Activated CD4-positive, alpha-beta T cell treated with anti-CD3 and anti-CD28 coated beads for 24 hours (primary cell): Measurements from ENCODE around the gene SLC37A3.

Experiments used
- DNase-seq, 2 donors: peaks; one replicate each; pipeline ENCODE4 v3.0.0-alpha.2; 2020; ENCODE audit warnings: low read depth in 2 of 2

SLC37A3 gene

DNA sequence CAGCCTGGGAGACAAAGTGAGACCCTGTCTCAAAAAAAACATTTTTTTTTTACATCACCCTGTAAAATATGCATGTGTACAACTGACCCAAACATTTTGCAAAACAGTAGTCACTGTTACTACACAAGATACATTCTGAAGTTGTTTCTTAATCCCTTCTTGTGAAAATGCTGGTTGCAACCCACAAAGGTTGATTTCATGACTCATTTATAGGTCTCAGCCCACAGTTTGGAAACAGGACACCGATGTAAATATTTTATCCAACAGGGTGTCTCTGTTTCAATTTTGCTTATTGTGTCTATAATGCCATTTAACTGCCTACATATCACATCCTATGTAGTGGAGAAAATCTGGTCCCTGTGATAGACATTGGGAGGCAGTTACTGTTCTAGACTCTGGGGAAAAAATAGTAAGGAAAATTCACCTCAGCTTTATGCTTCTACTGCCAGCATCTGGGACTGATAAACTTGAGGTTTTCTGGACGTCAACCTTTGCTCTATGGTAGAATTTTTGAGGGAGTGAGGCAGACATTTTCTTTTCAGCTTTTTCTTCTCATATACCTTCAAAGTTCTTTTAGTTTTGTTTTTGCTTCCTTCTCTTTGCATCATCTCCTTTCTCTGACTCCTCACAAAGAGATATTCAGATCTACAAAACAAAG lies 4.0 kb upstream of the SLC37A3 start:
- no peak for DNase-seq

DNA sequence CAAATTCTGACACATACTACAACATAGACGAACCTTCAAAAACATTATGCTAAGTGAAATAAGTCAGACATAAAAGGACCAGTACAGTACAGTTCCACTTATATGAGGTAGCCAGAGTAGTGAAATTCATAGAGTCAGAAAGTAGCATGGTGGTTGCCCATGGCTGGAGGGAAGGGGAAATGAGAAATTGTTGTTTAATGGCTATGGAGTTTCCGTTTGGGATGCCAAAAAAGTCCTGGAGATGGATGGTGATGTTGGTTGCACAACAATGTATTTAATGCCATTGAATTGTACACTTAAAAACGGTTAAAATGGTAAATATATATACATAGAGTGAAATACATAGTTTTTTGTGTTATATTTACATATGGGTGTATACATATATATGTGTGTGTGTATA lies 2.1 kb upstream of the SLC37A3 start:
- no peak for DNase-seq

DNA sequence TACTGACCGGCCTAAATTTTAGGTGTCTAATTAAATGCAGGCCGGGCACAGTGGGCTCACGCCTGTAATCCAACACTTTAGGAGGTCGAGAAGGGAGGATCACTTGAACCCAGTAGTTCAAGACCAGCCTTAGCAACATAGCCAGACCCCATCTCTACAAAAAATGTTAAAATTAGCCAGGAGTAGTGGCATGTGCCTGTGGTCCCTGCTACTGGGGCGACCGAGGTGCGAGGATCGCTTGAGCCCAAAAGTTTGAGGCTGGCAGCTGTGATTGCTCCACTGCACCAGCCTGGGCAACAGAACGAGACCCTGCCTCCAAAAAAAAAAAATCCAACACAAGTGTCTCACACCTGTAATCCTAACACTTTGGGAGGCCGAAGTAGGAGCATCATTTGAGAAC lies 491 bp upstream of the SLC37A3 start:
- DNase-seq = no peak

DNA sequence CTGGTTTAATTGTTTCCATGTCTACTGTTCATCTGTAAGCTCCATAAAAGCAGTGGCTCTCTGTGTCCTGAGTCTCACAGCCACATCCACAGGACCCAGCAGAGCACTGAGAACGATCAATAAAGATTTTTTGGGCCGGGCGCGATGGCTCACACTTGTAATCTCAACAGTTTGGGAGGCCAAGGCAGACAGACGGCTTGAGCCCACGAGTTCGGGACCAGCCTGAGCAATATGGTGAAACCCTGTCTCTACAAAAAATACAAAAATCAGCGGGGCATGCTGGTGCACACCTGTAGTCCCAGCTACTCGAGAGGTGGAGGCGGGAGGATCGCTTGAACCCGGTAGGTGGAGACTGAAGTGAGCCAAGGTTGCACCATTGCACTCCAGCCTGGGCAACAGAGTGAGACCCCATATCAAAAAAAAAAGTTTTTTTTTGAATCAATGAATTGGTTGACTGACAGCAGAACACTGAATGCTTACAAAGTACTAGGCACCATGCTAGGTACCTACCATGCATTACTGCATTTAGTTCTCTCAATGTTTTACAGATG lies 4.5 kb downstream of the SLC37A3 start:
- DNase-seq = no peak

DNA sequence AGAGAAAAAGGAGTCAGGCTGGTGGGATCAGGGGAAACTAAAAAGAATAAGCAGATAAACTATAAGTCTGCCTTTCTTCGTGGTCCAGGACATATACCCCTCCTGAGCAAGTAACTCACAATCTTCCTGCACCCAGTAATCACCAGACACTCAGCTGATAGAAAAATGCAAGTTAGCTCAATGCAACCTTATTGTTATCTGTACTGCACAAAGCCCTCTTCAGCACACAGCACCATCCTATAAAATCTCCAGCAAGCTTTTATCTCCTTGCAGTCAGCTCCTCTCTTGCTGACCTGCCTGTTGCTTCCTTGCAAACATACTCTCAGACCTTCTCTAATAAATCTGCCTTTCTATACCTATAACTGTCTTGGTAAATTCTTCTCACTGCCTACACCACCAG lies 6.7 kb downstream of the SLC37A3 start:
- no peak for DNase-seq

DNA sequence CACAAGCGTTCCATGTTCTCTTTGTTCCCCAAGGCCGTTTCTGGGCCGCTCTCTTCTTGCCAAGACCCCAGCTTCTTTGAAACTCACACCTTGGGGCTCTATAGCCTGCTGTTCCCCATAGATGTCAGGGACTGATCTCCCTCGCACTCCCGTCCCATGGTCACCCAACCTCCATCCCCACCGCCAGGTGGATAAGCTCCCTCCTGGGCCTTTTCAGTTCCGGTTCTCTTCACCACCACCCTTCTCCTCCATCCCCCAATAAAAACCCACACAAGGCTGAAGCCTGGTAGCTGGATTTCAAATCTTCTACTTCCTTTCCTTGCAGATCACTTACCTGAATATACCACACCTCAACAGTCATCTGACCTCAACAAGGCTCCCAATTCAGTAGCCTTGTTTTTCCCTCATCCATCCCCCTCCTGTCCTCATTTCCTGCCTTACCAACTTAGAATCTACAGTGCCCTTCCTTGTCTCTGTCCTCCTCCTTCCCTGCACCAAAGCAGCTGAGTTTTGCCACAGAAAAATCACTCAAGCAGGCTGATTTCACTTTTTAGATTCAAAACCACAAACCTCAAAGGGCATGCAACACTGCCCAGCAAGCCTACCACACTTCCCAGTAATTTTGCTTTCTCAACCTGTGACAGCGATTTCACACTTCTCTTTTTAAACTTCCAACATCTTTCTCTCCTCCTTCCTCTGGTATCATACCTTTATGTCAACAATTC lies 7.7 kb downstream of the SLC37A3 start:
- DNase-seq = no peak

DNA sequence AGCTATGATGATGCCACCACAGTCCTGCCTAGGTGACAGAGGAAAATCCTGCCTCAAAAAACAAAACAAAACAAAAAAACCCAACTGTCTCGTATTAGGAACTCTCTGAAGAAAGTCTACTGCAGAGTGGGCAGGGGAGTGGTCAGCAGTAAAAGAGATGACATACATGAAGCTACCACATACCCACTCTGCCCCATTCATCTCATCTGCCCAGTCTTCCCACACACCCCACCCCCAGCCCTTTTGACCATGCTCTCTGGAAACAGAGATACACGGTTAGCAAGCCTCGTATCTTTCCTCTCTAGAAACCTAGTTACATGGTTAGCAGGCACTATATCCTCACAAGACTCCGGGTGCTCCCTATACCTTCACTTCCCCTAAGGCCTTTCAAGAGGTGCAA lies 8.3 kb downstream of the SLC37A3 start:
- DNase-seq = no peak

DNA sequence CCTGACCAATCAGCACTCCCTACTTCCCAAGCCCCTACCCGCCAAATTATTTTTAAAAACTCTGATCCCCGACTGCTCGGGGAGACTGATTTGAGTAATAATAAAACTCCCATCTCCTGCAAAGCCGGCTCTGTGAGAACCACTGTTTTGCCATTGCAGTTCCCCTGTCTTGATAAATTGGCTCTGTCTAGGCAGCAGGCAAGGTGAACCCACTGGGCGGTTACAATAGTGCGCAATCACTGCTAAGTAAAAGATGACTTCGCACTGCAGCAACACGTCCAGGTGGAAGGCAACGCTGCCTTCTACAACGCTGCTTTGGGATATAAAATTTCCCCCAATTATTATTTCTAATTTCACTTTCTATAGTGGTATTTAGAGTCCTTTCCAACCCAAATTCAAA lies 8.9 kb downstream of the SLC37A3 start:
- no peak for DNase-seq

DNA sequence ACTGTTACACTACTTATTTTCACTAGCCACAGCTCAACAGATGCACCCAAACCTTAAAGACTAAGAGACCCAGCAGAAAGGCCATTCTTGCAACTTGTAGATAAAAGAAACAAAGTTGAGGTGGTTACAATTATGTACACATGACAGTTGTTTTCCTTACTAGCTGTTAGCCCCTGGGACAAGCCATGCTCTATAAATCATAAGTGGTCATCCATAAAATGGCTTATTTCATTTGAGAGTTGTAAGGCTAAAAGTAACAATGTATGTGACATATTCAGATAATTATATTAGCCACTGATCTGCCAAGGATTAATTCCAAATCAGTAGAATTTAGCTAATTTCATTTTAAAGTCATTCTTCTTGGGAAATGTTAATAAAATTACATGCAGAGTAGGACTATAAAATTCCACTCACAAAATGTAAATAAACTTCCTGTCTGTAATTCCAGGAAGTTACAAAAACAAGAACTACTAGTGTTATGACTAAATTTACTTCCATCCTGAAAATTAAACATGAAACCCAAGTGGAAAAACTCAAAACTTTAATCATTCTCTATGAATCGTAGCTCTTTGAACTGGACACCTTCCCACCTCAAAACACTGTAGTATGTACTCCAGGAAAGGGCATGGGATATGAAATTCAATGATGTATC lies 13.3 kb downstream of the SLC37A3 start:
- no peak for DNase-seq

DNA sequence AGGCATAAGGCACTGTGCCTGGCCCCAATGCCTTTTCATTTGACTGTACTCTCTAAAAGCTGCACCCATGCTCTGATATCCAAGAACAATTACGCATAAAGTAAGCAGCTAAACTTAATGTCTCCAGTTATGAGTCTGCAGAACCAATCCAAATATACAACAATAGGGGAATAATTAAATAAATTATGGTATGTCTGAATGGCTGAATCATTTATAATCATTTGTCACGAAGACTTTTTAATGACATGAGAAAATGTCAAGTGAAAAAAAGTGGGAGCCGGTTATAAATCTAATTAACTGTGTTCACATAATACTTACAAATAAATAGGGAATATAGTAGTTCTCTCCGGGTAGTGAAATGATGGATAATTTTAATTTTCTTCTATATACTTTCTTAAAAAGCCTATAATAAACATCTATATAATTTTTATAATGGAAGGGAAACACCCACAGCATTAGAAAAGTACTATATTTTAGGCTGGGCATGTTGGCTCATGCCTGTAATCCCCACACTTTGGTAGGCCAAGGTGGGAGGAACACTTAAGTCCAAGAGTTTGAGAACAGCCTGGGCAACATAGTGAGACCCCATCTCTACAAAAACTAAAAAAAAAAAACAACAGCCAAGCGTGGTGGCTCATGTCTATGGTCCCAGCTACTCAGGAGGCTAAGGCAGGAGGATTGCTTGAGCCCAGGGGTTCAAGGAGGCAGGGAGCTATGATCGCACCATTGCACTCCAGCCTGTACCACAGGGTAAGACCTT lies 14.2 kb downstream of the SLC37A3 start:
- DNase-seq = no peak

DNA sequence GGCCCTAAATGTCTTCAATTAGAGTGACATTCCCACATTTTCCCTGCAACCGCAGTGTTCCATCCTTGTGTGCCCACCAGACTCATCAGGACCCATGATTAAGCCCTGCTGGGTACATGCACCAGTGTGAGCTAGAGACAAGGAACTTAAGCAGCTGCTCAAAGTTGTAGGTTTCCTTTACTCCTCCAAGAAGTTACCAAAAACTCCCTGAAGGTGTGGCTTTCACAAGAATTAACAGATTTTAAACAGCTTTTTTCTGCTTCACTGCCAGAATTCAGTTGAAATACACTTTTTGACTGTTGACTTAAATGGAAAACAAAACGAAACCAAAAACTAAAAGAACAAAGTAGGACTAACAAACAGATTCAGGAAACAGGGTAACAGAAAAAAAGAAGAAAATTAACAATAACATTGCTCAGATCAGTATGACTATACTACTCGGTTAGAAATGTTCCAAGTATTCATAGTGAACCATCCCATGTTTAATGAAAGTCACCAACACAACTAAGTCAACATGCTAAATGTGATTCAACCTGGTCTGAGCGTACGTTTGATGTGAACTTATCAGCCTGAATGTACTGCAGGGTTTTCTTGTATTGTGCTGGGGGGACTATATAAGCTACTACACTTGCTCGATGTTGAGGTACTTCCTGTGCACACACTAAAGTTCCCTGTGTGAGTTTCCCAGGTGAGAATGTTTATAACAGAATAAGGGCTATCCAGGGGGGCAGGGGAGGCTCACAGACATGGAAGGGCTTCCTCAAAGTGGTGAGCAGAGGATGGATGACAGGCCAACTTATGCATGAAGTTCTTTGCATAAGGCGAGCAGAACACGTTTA lies 22.2 kb downstream of the SLC37A3 start:
- DNase-seq = peak in 1 of 2 donors; percentile 22

DNA sequence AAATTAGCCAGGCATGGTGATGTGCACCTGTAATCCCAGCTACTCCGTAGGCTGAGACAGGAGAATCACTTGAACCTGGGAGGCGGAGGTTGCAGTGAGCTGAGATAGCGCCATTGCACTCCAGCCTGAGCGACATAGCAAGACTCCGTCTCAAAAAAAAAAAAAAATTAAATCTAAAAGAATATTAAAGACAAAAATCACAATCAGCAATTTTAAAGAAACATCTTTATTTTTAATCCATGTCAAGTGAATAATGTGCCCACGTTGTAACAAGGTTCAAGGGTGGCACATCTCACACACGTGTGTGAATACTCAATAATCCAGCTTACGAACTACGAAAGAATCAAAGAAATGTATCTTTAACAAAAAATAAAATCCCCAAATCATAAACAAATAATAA lies 23.0 kb downstream of the SLC37A3 start:
- no peak for DNase-seq

DNA sequence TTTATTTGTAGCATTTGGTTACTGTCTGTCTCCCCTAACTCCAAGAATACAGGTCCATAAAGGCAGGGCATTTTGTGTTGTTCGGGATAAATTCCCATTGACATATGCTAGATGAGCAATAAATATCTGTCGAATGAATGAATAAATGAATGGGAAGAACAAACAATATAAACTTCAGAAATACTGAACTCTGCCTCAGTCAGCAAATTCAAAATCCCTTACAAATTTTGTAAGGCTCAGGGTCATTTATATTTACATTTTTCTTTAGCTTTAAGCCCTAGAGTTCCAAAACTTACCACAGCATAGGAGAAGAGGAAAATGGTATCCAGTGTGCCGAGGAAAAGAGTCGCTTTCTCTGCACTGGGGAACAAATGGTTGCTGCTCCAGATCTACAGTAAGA lies 29.0 kb downstream of the SLC37A3 start:
- DNase-seq = no peak

DNA sequence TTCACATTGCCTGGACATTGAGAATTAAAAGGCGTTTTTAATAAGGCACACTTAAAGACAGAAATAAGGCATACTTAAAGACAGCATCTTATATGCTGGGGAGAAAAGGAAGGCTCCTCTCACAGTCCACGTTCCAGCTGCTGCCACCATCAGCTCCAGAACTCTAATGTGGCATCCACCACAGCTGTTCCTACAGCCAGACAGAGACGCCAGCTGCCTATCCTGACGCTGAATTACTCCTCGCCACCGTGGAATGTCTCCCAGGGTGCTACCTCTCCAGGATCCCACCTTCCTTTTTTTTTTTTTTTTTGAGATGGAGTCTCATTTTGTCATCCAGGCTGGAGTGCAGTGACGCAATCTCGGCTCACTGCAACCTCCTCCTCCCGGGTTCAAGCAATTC lies 30.8 kb downstream of the SLC37A3 start:
- DNase-seq = no peak

DNA sequence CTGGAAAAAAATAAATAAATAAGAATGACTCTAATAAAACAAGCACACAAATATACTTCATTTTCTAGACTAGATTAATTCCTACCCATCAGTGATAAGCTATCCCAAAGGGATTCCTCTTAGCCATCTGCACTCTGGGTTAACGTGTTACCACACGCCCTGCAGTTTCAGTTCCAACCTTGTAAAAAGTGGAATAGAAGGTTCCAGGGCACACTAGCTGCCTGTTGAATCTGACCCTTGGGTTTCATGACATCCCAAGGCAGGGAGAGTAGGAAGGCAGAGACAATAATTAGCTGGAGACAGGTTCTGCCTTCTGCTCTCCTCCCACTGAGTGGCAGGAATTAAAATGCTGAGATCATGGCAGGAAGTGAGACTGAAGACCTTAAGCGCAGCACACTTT lies 33.5 kb downstream of the SLC37A3 start:
- no peak for DNase-seq

DNA sequence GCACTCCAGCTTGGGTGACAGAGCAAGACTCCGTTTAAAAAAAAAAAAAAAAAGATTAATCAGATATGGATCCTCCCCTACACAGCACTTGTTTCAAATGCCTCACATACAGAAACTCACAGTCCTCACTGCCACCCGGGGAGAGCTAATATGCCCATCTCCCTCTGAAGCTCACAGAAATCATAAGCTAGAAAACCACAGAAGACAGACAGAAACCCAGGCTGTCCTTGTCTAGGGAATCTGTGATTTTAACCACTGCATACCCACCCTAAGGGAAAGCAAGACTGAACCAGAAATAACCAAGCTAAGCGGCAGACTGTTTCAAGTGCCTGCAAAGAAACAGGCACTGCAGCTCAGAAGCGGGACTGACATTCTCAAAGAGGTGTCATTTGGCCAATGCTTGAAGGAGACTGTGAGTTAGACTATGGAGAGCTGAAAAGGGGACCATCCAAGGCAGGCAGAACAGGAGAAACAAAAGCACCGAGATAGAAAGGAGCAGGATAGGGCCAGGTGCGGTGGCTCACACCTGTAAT lies 37.6 kb downstream of the SLC37A3 start:
- DNase-seq = no peak

DNA sequence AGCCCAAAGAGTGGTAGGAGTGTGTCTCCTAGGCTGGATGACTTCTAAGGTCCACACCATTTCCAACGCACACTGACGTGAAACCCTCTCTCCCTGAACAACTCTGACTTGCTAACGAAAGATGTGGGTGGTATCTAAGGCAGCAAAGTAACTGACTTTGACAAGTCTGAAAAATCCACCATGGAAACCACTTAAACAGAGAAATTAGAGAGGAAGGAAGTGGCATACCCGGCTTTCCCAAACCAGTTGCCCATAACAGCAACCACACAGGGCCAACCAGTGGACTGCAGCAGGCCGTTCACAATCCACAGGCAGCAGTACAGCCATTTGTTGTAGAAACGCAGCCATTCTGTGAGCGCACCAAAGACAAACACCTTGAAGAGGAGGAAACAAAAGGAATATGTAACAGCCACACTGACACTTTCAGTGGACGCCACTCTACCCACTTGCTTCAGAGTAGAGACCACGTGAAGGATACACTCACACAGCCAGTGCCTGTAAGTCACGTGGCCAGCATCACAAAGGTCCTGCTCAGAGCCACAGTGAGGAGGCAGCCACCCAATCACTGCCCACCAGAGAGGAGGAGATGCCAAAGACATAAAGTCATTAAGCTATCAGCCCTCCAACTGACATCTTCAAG lies 39.8 kb downstream of the SLC37A3 start:
- DNase-seq = no peak

DNA sequence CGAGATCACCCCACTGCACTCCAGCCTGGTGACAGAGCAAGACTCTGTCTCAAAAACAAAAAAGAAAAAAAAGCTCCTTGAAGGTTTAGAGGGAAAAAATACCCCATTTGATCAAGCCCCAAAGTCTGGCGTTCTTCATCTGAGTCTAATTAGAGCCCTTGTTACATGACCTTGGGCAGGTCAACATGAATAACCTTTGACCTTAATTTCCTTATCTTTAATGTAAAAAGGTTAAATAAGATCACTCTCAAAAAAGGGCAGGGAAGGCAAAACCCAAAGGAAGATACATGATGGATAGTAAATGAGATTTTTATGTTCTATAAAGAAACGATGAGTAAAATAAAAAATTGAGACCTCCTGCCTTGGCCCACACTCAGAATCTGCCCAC lies 40.3 kb downstream of the SLC37A3 start:
- DNase-seq = no peak

DNA sequence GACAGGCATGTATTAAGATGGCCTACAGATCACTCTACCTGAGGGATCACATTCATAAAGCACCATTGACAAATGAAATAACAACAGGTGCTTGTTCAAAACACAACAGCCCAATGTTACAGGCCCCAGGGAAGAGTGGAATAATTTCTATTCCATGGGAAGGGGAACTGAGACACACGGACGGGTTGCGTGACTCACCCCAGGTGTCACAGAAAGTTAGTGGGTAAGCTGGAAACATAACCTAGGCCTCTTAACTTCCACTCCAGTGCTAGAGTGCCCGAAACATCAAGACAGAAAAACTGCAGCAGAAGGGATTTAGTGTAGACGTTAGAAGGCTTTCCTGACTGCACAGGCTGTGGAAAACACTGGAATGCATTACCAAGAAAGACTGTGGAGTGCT lies 48.3 kb downstream of the SLC37A3 start:
- DNase-seq = no peak

DNA sequence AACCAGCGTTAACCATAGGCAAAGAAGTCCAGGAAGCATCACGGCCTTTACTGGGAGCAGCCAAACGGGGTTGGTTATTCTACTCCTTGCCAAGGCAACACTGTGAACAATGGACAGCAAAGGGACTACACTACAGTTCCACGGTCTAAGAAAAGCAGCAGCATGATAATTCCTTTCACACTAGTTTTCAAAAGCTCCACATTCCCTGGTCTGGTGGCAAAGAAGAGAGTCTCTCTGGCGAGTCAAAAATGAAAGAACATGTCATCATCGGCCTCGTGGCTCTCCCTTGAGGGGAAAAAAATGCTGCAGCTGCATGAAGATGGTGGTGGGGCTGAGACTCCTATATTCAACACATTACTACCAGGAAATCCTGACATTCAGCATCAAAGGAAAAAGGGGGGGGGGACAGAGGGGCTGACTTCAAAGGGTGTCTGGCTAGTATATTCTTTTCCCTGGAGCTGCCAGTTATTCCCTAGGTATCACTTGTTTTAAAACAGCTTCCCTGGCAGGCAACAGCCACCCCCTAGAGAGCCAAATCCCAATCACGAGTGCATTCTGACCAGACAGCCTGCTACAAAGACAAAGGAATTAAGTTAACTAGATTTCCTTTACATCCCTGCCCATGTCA lies 49.1 kb downstream of the SLC37A3 start:
- no peak for DNase-seq
